Brain microvascular endothelial cell (primary cell): ENCODE data around the gene MYH16.
"Not testable (repeated sequence)": the region's sequence is repeated elsewhere in the genome, so short reads cannot be mapped to it uniquely, and the experiment has no call there.

Experiments
- DNase-seq: peaks from one replicate; pipeline ENCODE4 v3.0.0-alpha.2; 2020
- H3K27ac ChIP-seq: fragments of 250-450 bp; sonication (Bioruptor Pico); 2 replicates; pipeline ENCODE4 v1.5.1; 2020; ENCODE audit warnings: mild to moderate bottlenecking, moderate library complexity
- H3K27me3 ChIP-seq: fragments of 250-450 bp; sonication (Bioruptor Pico); replicated peaks from 2 replicates; pipeline ENCODE4 v1.5.1; 2020; ENCODE audit warnings: mild to moderate bottlenecking
- H3K36me3 ChIP-seq: fragments of 250-450 bp; sonication (Bioruptor Pico); replicated peaks from 2 replicates; pipeline ENCODE4 v1.5.1; 2020; ENCODE audit warnings: mild to moderate bottlenecking
- H3K4me3 ChIP-seq: 2 replicates; pipeline ENCODE4 v1.5.1; 2011; ENCODE audit warnings: low read depth, mild to moderate bottlenecking, control low read depth, low read length, moderate library complexity
- CTCF ChIP-seq: IDR thresholded peaks from 2 replicates; pipeline ENCODE4 v1.5.1; 2011; ENCODE audit warnings: low read depth, mild to moderate bottlenecking, moderate library complexity, low read length, control low read depth, inconsistent platforms; ENCODE audit errors: missing control alignments
- in situ Hi-C: cut with HindIII; loops from 2 replicates; pipeline ENCODE4 v1.10.0; 2017; ENCODE audit warnings: low sequenced_read_pairs, low pct_ligation_motif_present

The MYH16 gene

GRCh38 chr7:99340659-99341058, 68.0 kb downstream of the MYH16 start:
- peak; percentile 48 for DNase-seq
- no peak overlapping the region for H3K27ac ChIP-seq
- no peaks in the 10 kb centered on the region for H3K27me3 ChIP-seq
- TF ChIP-seq CTCF: no peak
- no peak overlapping the region for H3K4me3 ChIP-seq
- peaks cover 76% of the 10 kb centered on the region for H3K36me3 ChIP-seq
- in situ Hi-C loops: no loop called here

- no peak for DNase-seq
- in situ Hi-C loops: no loop called here
- Histone ChIP-seq H3K36me3 (peaks cover 68% of the 10 kb centered on the region), H3K4me3 (no peak overlapping the region), H3K27ac (no peak overlapping the region), H3K27me3 (no peaks in the 10 kb centered on the region)
- no peak for TF ChIP-seq CTCF
Observed at GRCh38 chr7:99344061-99344647, 71.5 kb downstream of the MYH16 start.

GRCh38 chr7:99350641-99351040, 78.0 kb downstream of the MYH16 start:
- in situ Hi-C loops: not testable (repeated sequence)

GRCh38 chr7:99352247-99352646, 79.6 kb downstream of the MYH16 start:
- Histone ChIP-seq H3K4me3 (no peak overlapping the region), H3K27ac (no peak overlapping the region), H3K27me3 (no peaks in the 10 kb centered on the region), H3K36me3 (peaks cover 76% of the 10 kb centered on the region)
- in situ Hi-C loops: no loop called here
- no peak for TF ChIP-seq CTCF
- DNase-seq: no peak

More at GRCh38 chr7:99350641-99351040, 78.0 kb downstream of the MYH16 start:
- H3K27me3 ChIP-seq, DNase-seq, H3K4me3 ChIP-seq, H3K27ac ChIP-seq: not testable (repeated sequence)
- H3K36me3 ChIP-seq: peaks cover 75% of the 10 kb centered on the region

GRCh38 chr7:99355098-99355497, 82.5 kb downstream of the MYH16 start:
- TF ChIP-seq CTCF: no peak
- in situ Hi-C loops: no loop called here
- H3K4me3 ChIP-seq: no peak overlapping the region

GRCh38 chr7:99357701-99358490, 85.3 kb downstream of the MYH16 start:
- no peaks in the 10 kb centered on the region for H3K27me3 ChIP-seq
- no peak for TF ChIP-seq CTCF
- H3K27ac ChIP-seq: no peak overlapping the region
- in situ Hi-C loops: no loop called here
- no peak for DNase-seq
- H3K36me3 ChIP-seq: peaks cover 76% of the 10 kb centered on the region
- no peak overlapping the region for H3K4me3 ChIP-seq

More at GRCh38 chr7:99355098-99355497, 82.5 kb downstream of the MYH16 start:
- H3K36me3 ChIP-seq: peaks cover 82% of the 10 kb centered on the region
- H3K27ac ChIP-seq: no peak overlapping the region
- DNase-seq: no peak
- H3K27me3 ChIP-seq: no peaks in the 10 kb centered on the region

GRCh38 chr7:99358521-99358920, 85.9 kb downstream of the MYH16 start:
- H3K27me3 ChIP-seq, DNase-seq, H3K27ac ChIP-seq, H3K4me3 ChIP-seq, in situ Hi-C loops: not testable (repeated sequence)
- peaks cover 80% of the 10 kb centered on the region for H3K36me3 ChIP-seq
